Loucy (cell line): ENCODE results near the gene AMPH.

ENCODE experiments used
- CTCF ChIP-seq: fragments of 200-600 bp; sonication (generic); conservative IDR thresholded peaks from 2 replicates; pipeline ENCODE4 v1.5.1; 2014; ENCODE audit warnings: mild to moderate bottlenecking, antibody characterized with exemption, low read length
- EZH2phosphoT487 ChIP-seq: fragments of 200-600 bp; IDR thresholded peaks from 2 replicates; pipeline ENCODE4 v1.6.1; 2018; ENCODE audit warnings: antibody characterized with exemption, mild to moderate bottlenecking, moderate library complexity, borderline replicate concordance

- TF ChIP-seq CTCF, result no peak
- TF ChIP-seq EZH2phosphoT487, result no peak
These were observed 247.9 kb downstream of the AMPH start for GRCh38 chr7:38383281-38383680.
